ENCODE data around the gene SLC46A1.

SLC46A1 gene

DNA sequence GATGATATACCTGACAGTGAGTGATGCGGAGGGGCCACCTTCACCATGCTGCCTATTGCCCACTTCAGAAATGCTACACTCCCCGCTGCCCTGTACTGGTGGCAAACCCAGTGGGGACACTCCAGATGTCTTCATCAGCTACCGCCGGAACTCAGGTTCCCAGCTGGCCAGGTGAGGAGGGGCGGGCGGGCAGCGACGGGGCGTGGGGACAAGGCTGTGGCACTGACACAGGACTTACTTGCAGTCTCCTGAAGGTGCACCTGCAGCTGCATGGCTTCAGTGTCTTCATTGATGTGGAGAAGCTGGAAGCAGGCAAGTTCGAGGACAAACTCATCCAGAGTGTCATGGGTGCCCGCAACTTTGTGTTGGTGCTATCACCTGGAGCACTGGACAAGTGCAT, 17.9 kb downstream of the SLC46A1 start:
- no peak for ATAC-seq (replicated peaks; ENCODE audit: extremely low read depth, poor library complexity, severe bottlenecking)
- Mint-ChIP-seq H3K4me3 (no peak overlapping the region), H3K27ac (ENCODE audit: low read depth) (no peak overlapping the region), H3K9me3 (no peaks in the 10 kb centered on the region), H3K27me3 (no peaks in the 10 kb centered on the region), H3K4me1 (peaks cover 19% of the 10 kb centered on the region), H3K36me3 (ENCODE audit: insufficient read depth) (peaks cover 37% of the 10 kb centered on the region)
- no peak for DNase-seq (ENCODE audit: low spot score in 2 of 2)

DNA sequence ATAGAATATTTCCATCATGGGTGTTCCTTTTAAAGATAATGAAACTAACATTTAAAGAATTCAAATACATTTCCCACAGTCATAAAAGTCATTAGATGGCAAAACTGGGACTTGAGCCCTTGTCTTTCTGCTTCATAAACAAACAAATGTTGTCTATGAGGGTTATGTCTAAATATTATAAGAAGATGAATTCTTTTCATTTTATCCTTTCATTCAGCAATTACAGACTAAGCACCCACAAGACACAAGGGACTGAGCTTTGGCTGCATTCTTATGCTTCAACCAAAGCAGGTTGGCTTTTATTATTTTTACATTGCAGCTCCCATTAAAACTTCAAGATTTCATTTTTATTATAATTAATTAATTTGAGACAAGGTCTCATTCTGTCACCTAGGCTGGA, 19.6 kb downstream of the SLC46A1 start:
- ATAC-seq (replicated peaks; ENCODE audit: extremely low read depth, poor library complexity, severe bottlenecking), result no peak
- H3K4me1 Mint-ChIP-seq, result peaks cover 28% of the 10 kb centered on the region
- H3K36me3 Mint-ChIP-seq (ENCODE audit: insufficient read depth), result peaks cover 32% of the 10 kb centered on the region
- DNase-seq (ENCODE audit: low spot score in 2 of 2), result no peak
- H3K9me3 Mint-ChIP-seq, result no peaks in the 10 kb centered on the region
- H3K27ac Mint-ChIP-seq (ENCODE audit: low read depth), result no peak overlapping the region
- H3K4me3 Mint-ChIP-seq, result no peak overlapping the region
- H3K27me3 Mint-ChIP-seq, result no peaks in the 10 kb centered on the region

DNA sequence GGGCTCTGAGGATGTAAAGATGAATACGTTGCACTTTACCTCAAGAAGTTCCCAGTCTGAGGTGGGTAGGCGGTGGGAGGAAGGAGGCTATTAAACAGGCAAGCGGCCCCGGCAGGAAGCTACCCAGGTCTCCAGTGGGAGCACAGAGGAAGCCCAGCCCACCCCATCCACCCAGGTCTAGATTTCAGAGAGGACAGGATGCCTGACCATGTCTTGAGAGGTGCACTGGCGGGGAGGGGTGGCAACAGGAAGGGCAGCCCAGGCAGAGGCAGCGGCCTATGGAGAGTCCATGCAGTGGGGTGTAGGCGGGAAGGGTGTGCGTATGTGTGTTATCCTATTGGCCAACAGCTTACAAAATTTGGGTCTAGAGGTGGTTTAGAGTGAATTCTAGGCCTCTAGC, 20.6 kb downstream of the SLC46A1 start:
- Mint-ChIP-seq H3K27ac (ENCODE audit: low read depth) (no peak overlapping the region), H3K36me3 (ENCODE audit: insufficient read depth) (peaks cover 23% of the 10 kb centered on the region), H3K4me1 (peaks cover 35% of the 10 kb centered on the region), H3K9me3 (no peaks in the 10 kb centered on the region), H3K4me3 (peak overlapping the region; percentile 89), H3K27me3 (no peaks in the 10 kb centered on the region)
- no peak for DNase-seq (ENCODE audit: low spot score in 2 of 2)
- ATAC-seq (replicated peaks; ENCODE audit: extremely low read depth, poor library complexity, severe bottlenecking), result no peak

DNA sequence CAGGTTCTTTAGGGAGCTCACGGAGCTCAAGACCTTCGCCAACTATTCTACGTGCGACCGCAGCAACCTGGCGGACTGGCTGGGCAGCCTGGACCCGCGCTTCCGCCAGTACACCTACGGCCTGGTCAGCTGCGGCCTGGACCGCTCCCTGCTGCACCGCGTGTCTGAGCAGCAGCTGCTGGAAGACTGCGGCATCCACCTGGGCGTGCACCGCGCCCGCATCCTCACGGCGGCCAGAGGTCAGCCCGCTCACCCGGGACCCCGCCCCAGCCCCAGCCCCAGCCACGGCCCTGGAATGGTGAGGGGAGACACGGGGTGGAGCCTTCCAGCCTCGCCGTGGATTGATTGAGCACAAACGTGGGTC, 21.0 kb downstream of the SLC46A1 start:
- peak; percentile 5 for ATAC-seq (replicated peaks; ENCODE audit: extremely low read depth, poor library complexity, severe bottlenecking)
- DNase-seq (ENCODE audit: low spot score in 2 of 2), result no peak
- H3K27ac Mint-ChIP-seq (ENCODE audit: low read depth), result no peak overlapping the region
- H3K9me3 Mint-ChIP-seq, result no peaks in the 10 kb centered on the region
- H3K4me3 Mint-ChIP-seq, result peak overlapping the region; percentile 89
- peaks cover 39% of the 10 kb centered on the region for H3K4me1 Mint-ChIP-seq
- H3K36me3 Mint-ChIP-seq (ENCODE audit: insufficient read depth), result peaks cover 20% of the 10 kb centered on the region
- no peaks in the 10 kb centered on the region for H3K27me3 Mint-ChIP-seq

DNA sequence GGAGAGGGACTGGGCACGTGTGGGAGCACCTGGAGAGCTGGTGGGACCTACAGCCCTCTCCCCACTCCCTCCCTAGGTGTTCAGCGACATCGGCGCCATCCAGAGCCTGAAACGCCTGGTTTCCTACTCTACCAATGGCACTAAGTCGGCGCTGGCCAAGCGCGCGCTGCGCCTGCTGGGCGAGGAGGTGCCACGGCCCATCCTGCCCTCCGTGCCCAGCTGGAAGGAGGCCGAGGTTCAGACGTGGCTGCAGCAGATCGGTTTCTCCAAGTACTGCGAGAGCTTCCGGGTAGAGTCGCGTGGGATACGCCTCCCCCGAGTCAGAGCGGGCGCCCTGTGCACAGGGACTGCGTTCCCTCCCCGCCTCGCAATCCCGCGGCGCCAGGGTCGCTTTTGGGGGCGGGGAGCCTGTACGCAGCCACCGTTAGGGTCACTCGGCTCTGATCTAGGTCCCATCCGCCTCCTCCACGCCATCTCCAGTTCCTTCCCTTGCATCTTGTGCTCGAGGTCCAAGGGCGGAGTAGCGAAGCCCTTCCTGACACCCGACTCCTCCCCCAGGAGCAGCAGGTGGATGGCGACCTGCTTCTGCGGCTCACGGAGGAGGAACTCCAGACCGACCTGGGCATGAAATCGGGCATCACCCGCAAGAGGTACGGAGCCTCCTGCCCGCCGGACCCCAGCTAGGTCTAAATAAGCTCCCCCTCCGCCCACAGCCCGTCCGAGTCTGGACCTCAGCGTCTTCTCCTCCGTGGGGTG, 21.6 kb downstream of the SLC46A1 start:
- no peaks in the 10 kb centered on the region for H3K27me3 Mint-ChIP-seq
- H3K4me1 Mint-ChIP-seq, result peaks cover 39% of the 10 kb centered on the region
- DNase-seq (ENCODE audit: low spot score in 2 of 2) (peak; percentile 18 to 28), ATAC-seq (replicated peaks; ENCODE audit: extremely low read depth, poor library complexity, severe bottlenecking) (peak; percentile 97)
- H3K9me3 Mint-ChIP-seq, result no peaks in the 10 kb centered on the region
- peak overlapping the region; percentile 3 for H3K27ac Mint-ChIP-seq (ENCODE audit: low read depth)
- peak overlapping the region; percentile 89 for H3K4me3 Mint-ChIP-seq
- H3K36me3 Mint-ChIP-seq (ENCODE audit: insufficient read depth), result peaks cover 15% of the 10 kb centered on the region

DNA sequence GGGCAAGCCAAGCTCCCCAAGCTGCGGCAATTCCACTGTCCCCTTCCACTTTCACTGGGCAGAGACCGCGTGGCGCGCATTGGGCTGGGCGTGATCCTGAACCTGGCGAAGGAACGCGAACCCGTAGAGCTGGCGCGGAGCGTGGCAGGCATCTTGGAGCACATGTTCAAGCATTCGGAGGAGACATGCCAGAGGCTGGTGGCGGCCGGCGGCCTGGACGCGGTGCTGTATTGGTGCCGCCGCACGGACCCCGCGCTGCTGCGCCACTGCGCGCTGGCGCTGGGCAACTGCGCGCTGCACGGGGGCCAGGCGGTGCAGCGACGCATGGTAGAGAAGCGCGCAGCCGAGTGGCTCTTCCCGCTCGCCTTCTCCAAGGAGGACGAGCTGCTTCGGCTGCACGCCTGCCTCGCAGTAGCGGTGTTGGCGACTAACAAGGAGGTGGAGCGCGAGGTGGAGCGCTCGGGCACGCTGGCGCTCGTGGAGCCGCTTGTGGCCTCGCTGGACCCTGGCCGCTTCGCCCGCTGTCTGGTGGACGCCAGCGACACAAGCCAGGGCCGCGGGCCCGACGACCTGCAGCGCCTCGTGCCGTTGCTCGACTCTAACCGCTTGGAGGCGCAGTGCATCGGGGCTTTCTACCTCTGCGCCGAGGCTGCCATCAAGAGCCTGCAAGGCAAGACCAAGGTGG, 24.7 kb downstream of the SLC46A1 start:
- Mint-ChIP-seq H3K4me1 (peaks cover 43% of the 10 kb centered on the region), H3K4me3 (peak overlapping the region; percentile 31), H3K27me3 (no peaks in the 10 kb centered on the region), H3K36me3 (ENCODE audit: insufficient read depth) (peaks cover 10% of the 10 kb centered on the region), H3K27ac (ENCODE audit: low read depth) (no peak overlapping the region), H3K9me3 (no peaks in the 10 kb centered on the region)
- DNase-seq (ENCODE audit: low spot score in 2 of 2), result no peak
- ATAC-seq (replicated peaks; ENCODE audit: extremely low read depth, poor library complexity, severe bottlenecking), result no peak

DNA sequence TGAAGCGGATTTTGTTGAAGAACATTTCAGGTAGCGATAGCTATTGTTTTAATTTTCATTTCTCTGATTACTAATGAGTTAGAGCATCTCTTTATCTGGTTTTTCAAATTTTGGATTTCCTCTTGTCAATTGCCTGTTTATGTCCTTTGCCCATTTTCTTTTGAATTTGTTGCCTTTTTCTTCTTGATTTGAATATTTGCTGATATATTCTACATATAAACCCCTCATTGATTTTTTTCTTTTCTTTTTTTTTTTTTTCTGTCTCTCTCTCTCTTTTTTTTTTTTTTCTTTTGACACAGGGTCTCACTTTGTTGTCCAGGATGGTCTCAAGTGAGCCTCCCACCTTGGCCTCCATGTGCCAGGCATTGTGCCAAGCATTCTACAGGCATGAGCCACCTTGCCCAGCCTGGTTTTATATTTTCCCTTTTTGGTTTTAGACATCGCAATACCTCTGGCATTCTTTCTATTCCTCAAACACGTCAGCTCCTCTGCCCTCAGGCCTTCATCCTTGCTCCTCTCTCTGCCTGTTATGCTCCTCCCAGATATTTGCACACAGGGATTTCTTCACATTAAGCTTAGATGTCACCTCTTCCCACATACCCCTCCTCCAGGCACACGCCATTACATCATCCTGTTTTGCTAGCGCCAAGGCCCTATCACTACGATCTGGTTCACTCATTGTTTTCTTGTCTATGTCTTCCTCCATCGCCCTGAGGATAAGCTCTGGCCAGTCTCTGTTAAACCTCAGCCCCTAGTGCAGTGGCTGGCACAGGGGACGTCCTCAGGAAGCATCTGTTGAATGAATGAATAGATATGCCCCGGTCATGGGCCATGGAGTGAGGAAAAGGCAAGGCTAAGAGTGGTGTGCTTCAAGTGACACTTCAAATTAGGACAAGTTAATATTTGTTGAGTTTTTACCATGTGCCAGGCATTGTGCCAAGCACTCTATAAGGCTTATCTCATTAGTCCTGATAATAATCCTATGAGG, 25.9 kb downstream of the SLC46A1 start:
- no peak for DNase-seq (ENCODE audit: low spot score in 2 of 2)
- H3K9me3 Mint-ChIP-seq, result no peaks in the 10 kb centered on the region
- no peak overlapping the region for H3K27ac Mint-ChIP-seq (ENCODE audit: low read depth)
- ATAC-seq (replicated peaks; ENCODE audit: extremely low read depth, poor library complexity, severe bottlenecking), result no peak
- H3K27me3 Mint-ChIP-seq, result no peaks in the 10 kb centered on the region
- peaks cover 6% of the 10 kb centered on the region for H3K36me3 Mint-ChIP-seq (ENCODE audit: insufficient read depth)
- peaks cover 37% of the 10 kb centered on the region for H3K4me1 Mint-ChIP-seq
- H3K4me3 Mint-ChIP-seq, result no peak overlapping the region

DNA sequence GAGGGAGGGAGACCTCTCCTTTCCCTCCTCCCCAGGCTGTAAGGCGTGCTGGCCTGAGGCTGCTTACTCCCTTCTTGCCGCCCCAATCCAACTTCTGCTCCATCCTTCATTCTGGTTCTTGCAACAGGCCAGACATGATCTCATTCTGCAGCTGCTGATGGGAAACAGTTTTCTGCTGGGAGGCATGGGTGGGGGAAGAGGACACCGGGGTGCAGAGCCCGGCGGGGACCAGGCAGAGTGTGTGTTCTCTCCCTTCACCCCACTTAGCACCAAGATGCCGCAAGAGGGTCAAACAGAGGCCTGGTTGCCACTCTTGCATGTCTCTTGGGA, 33.1 kb downstream of the SLC46A1 start:
- no peak overlapping the region for H3K27ac Mint-ChIP-seq (ENCODE audit: low read depth)
- DNase-seq (ENCODE audit: low spot score in 2 of 2) (no peak), ATAC-seq (replicated peaks; ENCODE audit: extremely low read depth, poor library complexity, severe bottlenecking) (no peak)
- no peaks in the 10 kb centered on the region for H3K9me3 Mint-ChIP-seq
- H3K4me1 Mint-ChIP-seq, result peaks cover 22% of the 10 kb centered on the region
- no peaks in the 10 kb centered on the region for H3K27me3 Mint-ChIP-seq
- H3K4me3 Mint-ChIP-seq, result peak overlapping the region; percentile 90
- peaks cover 10% of the 10 kb centered on the region for H3K36me3 Mint-ChIP-seq (ENCODE audit: insufficient read depth)

DNA sequence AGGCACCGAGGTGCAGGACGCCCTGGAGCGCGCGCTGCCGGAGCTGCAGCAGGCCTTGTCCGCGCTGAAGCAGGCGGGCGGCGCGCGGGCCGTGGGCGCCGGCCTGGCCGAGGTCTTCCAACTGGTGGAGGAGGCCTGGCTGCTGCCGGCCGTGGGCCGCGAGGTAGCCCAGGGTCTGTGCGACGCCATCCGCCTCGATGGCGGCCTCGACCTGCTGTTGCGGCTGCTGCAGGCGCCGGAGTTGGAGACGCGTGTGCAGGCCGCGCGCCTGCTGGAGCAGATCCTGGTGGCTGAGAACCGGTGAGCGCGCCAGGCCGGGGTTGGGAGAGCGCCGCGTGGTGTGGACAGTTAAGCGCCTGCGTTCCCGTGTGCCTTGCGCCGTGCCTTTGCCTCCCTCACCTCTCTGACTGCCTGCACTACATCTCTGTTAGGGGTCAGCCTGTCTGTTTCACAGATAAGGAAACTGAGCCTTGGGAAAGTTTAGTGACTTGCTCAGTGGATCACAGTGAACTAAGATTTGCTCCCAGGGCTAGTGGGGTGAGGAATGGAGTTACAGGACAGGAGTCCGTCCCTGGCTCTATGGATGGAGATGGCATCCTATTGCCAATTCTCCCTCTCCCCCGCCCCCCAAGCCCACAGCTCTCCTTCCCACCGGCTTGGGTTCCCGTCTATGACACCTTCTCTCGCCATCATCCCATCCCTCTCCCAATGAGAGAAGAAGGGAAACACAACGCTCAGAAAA, 33.6 kb downstream of the SLC46A1 start:
- DNase-seq (ENCODE audit: low spot score in 2 of 2), result no peak
- Mint-ChIP-seq H3K27ac (ENCODE audit: low read depth) (peak overlapping the region; percentile 93), H3K4me3 (peak overlapping the region; percentile 90), H3K27me3 (no peaks in the 10 kb centered on the region), H3K4me1 (peaks cover 22% of the 10 kb centered on the region), H3K36me3 (ENCODE audit: insufficient read depth) (peaks cover 10% of the 10 kb centered on the region), H3K9me3 (no peaks in the 10 kb centered on the region)
- peak; percentile 12 for ATAC-seq (replicated peaks; ENCODE audit: extremely low read depth, poor library complexity, severe bottlenecking)

DNA sequence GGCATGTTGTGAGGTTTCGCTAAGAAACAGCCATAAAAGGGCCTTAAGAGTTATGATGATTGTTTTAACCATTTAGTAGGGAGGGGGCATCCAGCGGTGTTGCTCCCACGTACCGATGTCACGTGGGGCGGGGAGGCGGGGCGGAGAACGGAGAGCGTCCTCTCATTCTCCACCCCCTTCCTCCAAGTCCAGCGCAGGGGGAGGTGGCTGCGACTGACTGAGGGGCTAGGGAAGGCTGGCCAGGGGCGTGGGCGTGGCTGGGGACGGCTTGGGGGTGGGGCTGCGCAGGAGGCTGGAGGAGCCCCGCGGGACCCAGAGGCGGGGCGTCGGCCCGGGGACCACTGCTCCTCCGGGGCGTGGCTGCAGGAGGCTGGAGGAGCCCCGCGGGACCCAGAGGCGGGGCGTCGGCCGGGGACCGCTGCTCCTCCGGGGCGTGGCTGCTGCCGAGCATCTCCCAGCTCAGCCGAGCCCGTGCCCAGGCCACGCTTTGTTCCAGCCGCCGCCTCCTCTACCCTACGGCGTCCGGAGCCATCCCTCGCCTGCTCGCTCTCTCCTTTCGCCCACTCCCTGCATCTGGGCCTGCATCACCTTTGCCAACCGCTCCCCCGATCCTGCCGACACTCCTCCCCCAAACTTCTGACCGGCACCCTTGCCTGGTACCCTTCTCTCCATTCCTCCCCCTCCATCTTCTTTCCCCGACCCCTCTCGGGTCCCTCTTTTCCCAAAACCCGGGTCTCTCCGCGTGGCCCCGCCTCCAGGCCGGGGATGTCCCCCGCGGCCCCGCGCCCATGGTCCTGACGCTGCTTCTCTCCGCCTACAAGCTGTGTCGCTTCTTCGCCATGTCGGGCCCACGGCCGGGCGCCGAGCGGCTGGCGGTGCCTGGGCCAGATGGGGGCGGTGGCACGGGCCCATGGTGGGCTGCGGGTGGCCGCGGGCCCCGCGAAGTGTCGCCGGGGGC, 34.5 kb downstream of the SLC46A1 start, which contains the start of gene SARM1:
TSS of gene SARM1 (plus strand) at position 450 of the 958 bp plus-strand sequence. CDS start at position 789, 339 bp downstream.
- peak within 1 kb of the TSS; percentile 90 for H3K4me3 Mint-ChIP-seq
- H3K4me1 Mint-ChIP-seq, result peaks cover 22% of the 10 kb centered on the region
- ATAC-seq (replicated peaks; ENCODE audit: extremely low read depth, poor library complexity, severe bottlenecking), result peak; percentile 84
- H3K9me3 Mint-ChIP-seq, result no peaks in the 10 kb centered on the region
- no peaks in the 10 kb centered on the region for H3K27me3 Mint-ChIP-seq
- DNase-seq (ENCODE audit: low spot score in 2 of 2), result peak; percentile 52 to 64
- peak within 1 kb of the TSS; percentile 93 for H3K27ac Mint-ChIP-seq (ENCODE audit: low read depth)
- H3K36me3 Mint-ChIP-seq (ENCODE audit: insufficient read depth), result peaks cover 10% of the 10 kb centered on the region

DNA sequence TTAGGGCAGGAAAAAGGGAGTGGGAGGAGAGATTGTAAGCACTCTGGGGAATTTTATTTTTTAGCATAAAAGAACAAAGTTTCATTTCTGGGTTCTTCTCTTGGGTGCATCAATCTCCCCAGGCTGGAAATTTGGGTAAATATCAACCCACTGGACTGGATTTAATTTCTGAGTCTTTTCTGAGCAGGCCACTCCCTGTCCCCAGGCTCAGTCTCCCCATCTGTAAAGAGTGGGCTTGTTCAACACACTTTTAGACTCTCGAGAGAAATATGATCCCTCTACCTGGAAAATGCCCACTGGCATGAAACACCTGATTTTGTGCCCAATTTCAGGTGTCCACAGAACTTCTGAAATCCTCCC, 35.3 kb downstream of the SLC46A1 start:
- Mint-ChIP-seq H3K27ac (ENCODE audit: low read depth) (peak overlapping the region; percentile 93), H3K4me3 (peak overlapping the region; percentile 90), H3K36me3 (ENCODE audit: insufficient read depth) (peaks cover 10% of the 10 kb centered on the region), H3K4me1 (peaks cover 22% of the 10 kb centered on the region), H3K9me3 (no peaks in the 10 kb centered on the region), H3K27me3 (no peaks in the 10 kb centered on the region)
- DNase-seq (ENCODE audit: low spot score in 2 of 2), result no peak
- ATAC-seq (replicated peaks; ENCODE audit: extremely low read depth, poor library complexity, severe bottlenecking), result no peak
